WTC11 (cell line): ENCODE data around the gene NHS. TPM values are rescaled to one million over a fixed set of nuclear protein-coding genes. Genes with fewer than 3 reads are reported as not detected.

Experiments used
- ATAC-seq: fragments of 200-7000 bp; cut with Tn5 transposase; 2 replicates; pipeline ENCODE4 v1.10.0; 2021; ENCODE audit warnings: mild to moderate bottlenecking, moderate library complexity
- CTCF ChIA-PET: fragments of 300-600 bp; sonication (Branson Sonifier 250); formaldehyde crosslinking; loops from one replicate; lab custom pipeline; 2021; ENCODE audit warnings: antibody characterized with exemption; lab: Charles Lee
- POLR2A ChIA-PET: fragments of 350-600 bp; sonication (Branson Sonifier 250); formaldehyde crosslinking; loops from one replicate; lab custom pipeline; 2021; ENCODE audit warnings: antibody characterized with exemption; lab: Charles Lee
- DNase-seq: peaks from one replicate; pipeline ENCODE4 v3.0.0; 2021; ENCODE audit warnings: low spot score
- H3K27ac Mint-ChIP-seq: 2 replicates; pipeline ENCODE4 v1.8.0; 2021; ENCODE audit warnings: mixed read lengths
- H3K27me3 Mint-ChIP-seq: 2 replicates; pipeline ENCODE4 v1.8.0; 2021; ENCODE audit warnings: low read depth, mild to moderate bottlenecking, moderate library complexity, mixed read lengths
- H3K36me3 Mint-ChIP-seq: 2 replicates; pipeline ENCODE4 v1.8.0; 2021; ENCODE audit warnings: mixed read lengths
- H3K4me1 Mint-ChIP-seq: 2 replicates; pipeline ENCODE4 v1.8.0; 2022; ENCODE audit warnings: mixed read lengths
- H3K4me3 Mint-ChIP-seq: 2 replicates; pipeline ENCODE4 v1.8.0; 2021; ENCODE audit warnings: mild to moderate bottlenecking, moderate library complexity, mixed read lengths
- H3K9me3 Mint-ChIP-seq: 2 replicates; pipeline ENCODE4 v1.8.0; 2021; ENCODE audit warnings: mixed read lengths
- CREB1 ChIP-seq: sonication (generic); formaldehyde crosslinking; IDR thresholded peaks from 2 replicates; pipeline ENCODE4 v1.8.0; 2023; ENCODE audit warnings: mild to moderate bottlenecking, missing genetic modification reagents
- CTCF ChIP-seq: fragments of 200-600 bp; IDR thresholded peaks from 2 replicates; pipeline ENCODE4 v1.8.0; 2022; ENCODE audit warnings: antibody characterized with exemption
- FOXJ3 ChIP-seq: sonication (generic); formaldehyde crosslinking; IDR thresholded peaks from 2 replicates; pipeline ENCODE4 v1.9.0; 2021; ENCODE audit warnings: missing genetic modification reagents, mild to moderate bottlenecking, borderline replicate concordance
- FOXP1 ChIP-seq: sonication (generic); formaldehyde crosslinking; IDR thresholded peaks from 2 replicates; pipeline ENCODE4 v1.8.0; 2022; ENCODE audit warnings: missing genetic modification reagents, mild to moderate bottlenecking, moderate library complexity, borderline replicate concordance
- GABPB1 ChIP-seq: sonication (generic); formaldehyde crosslinking; IDR thresholded peaks from 2 replicates; pipeline ENCODE4 v1.8.1; 2023; ENCODE audit warnings: mild to moderate bottlenecking, missing genetic modification reagents
- HMGA2 ChIP-seq: fragments of 250-450 bp; sonication (Bioruptor Pico); IDR thresholded peaks from 2 replicates; pipeline ENCODE4 v1.4.0; 2021; ENCODE audit warnings: mild to moderate bottlenecking, moderate library complexity
- JAZF1 ChIP-seq: fragments of 250-450 bp; sonication (Bioruptor Pico); IDR thresholded peaks from 2 replicates; pipeline ENCODE4 v1.9.0; 2021; ENCODE audit warnings: moderate library complexity, mild to moderate bottlenecking, inconsistent platforms
- NFATC4 ChIP-seq: fragments of 250-450 bp; sonication (Bioruptor Pico); IDR thresholded peaks from 2 replicates; pipeline ENCODE4 v1.9.0; 2021; ENCODE audit warnings: mild to moderate bottlenecking
- NFYB ChIP-seq: sonication (generic); formaldehyde crosslinking; conservative IDR thresholded peaks from 2 replicates; pipeline ENCODE4 v1.8.0; 2022; ENCODE audit warnings: low read depth, missing genetic modification reagents
- RELA ChIP-seq: sonication (generic); formaldehyde crosslinking; IDR thresholded peaks from 2 replicates; pipeline ENCODE4 v1.8.1; 2022; ENCODE audit warnings: missing genetic modification reagents, mild to moderate bottlenecking, borderline replicate concordance
- SMAD3 ChIP-seq: sonication (generic); formaldehyde crosslinking; IDR thresholded peaks from 2 replicates; pipeline ENCODE4 v1.8.0; 2022; ENCODE audit warnings: missing genetic modification reagents, mild to moderate bottlenecking, borderline replicate concordance
- SMAD4 ChIP-seq: sonication (generic); formaldehyde crosslinking; IDR thresholded peaks from 2 replicates; pipeline ENCODE4 v1.8.0; 2022; ENCODE audit warnings: mild to moderate bottlenecking, missing genetic modification reagents
- TCF7 ChIP-seq: sonication (generic); formaldehyde crosslinking; IDR thresholded peaks from 2 replicates; pipeline ENCODE4 v1.8.0; 2022; ENCODE audit warnings: mild to moderate bottlenecking, low read depth, missing genetic modification reagents, moderate library complexity
- TEAD1 ChIP-seq: sonication (generic); formaldehyde crosslinking; IDR thresholded peaks from 2 replicates; pipeline ENCODE4 v1.8.0; 2022; ENCODE audit warnings: mild to moderate bottlenecking, missing genetic modification reagents
- ZBTB43 ChIP-seq: sonication (generic); formaldehyde crosslinking; IDR thresholded peaks from 2 replicates; pipeline ENCODE4 v1.8.1; 2023; ENCODE audit warnings: mild to moderate bottlenecking, missing genetic modification reagents
- ZNF121 ChIP-seq: sonication (generic); formaldehyde crosslinking; IDR thresholded peaks from 2 replicates; pipeline ENCODE4 v1.8.0; 2023; ENCODE audit warnings: missing genetic modification reagents
- ZNF281 ChIP-seq: sonication (generic); formaldehyde crosslinking; IDR thresholded peaks from 2 replicates; pipeline ENCODE4 v1.8.0; 2023; ENCODE audit warnings: mild to moderate bottlenecking, missing genetic modification reagents
- ZNF423 ChIP-seq: fragments of 250-450 bp; sonication (Bioruptor Pico); IDR thresholded peaks from 2 replicates; pipeline ENCODE4 v2.1.2; 2022; ENCODE audit warnings: mild to moderate bottlenecking, moderate library complexity
- ZNF512 ChIP-seq: sonication (generic); formaldehyde crosslinking; IDR thresholded peaks from 2 replicates; pipeline ENCODE4 v1.8.1; 2022; ENCODE audit warnings: missing genetic modification reagents, borderline replicate concordance
- total RNA-seq: library from RNA; stranded (reverse); gene quantifications from 3 replicates; pipeline ENCODE4 v1.2.3, GENCODE V29; 2021
- TF ChIP-seq, protein P1 (sequence below): sonication (generic); formaldehyde crosslinking; IDR thresholded peaks from 2 replicates; pipeline ENCODE4 v1.8.1; 2022; ENCODE audit warnings: mild to moderate bottlenecking, moderate library complexity, missing genetic modification reagents
- TF ChIP-seq, protein P2 (sequence below): sonication (generic); formaldehyde crosslinking; IDR thresholded peaks from 2 replicates; pipeline ENCODE4 v1.8.1; 2023; ENCODE audit warnings: mild to moderate bottlenecking, missing genetic modification reagents, borderline replicate concordance

The NHS gene
- total RNA-seq, 1 experiment from 2014 or later, result 5.8 TPM

- no peak for DNase-seq
- ATAC-seq, result peak; percentile 77
- no peak for TF ChIP-seq ZNF423 (CRISPR knock-in tag)
- ChIA-PET CTCF (interaction anchor here (1.0 kb wide), 2 partner anchors 10 to 123 kb away, joined by 3 read pairs; no protein-coding TSS in a partner anchor), POLR2A (no interaction called here)
- H3K4me3 Mint-ChIP-seq, result no peak overlapping the region
- H3K36me3 Mint-ChIP-seq, result no peaks in the 10 kb centered on the region
- H3K4me1 Mint-ChIP-seq, result peaks cover 16% of the 10 kb centered on the region
- no peaks in the 10 kb centered on the region for H3K27me3 Mint-ChIP-seq
- H3K27ac Mint-ChIP-seq, result 0 out of 2 replicates have a peak overlapping the region, but pooled peaks have one; percentile 60
- H3K9me3 Mint-ChIP-seq, result no peaks in the 10 kb centered on the region
Measured at GRCh38 chrX:17537723-17538243, 162.8 kb downstream of the NHS start.

DNA sequence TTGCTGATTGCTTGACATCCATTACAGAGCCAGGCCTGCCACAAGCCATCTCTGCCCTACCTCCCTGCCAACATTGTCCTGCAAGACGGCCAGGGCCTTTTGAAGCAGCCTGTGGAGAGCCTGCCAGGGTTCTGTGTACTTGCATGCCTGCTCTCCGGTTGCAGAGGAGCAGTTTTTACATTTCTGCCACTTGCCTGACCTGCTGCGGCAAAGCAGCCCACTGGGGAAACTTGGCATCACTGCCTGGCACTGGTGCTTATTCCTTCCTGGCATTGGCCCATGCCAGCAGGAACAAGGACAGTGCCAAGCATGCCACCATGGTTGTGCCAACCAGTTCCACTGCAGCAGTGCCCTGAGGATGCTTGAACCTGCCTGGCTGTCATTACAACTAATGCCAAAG lies 167.1 kb downstream of the NHS start:
- DNase-seq, result no peak
- Mint-ChIP-seq H3K27me3 (no peaks in the 10 kb centered on the region), H3K9me3 (no peaks in the 10 kb centered on the region), H3K36me3 (no peaks in the 10 kb centered on the region), H3K4me3 (no peak overlapping the region), H3K27ac (no peak overlapping the region), H3K4me1 (peaks cover 31% of the 10 kb centered on the region)
- ChIA-PET CTCF (interaction anchor here (0.6 kb wide), 1 partner anchor 543 kb away, joined by 3 read pairs; no protein-coding TSS in a partner anchor), POLR2A (no interaction called here)
- no peak for ATAC-seq
- no peak for TF ChIP-seq JAZF1 (CRISPR knock-in tag)
- TF ChIP-seq CTCF, result no peak
- no peak for TF ChIP-seq NFATC4
- TF ChIP-seq FOXP1 (CRISPR knock-in tag), result no peak
- TF ChIP-seq ZNF281 (CRISPR knock-in tag), result no peak
- TF ChIP-seq GABPB1, result no peak
- no peak for TF ChIP-seq ZNF121 (CRISPR knock-in tag)
- no peak for TF ChIP-seq NFYB (CRISPR knock-in tag)

GRCh38 chrX:17544821-17545220 lies 169.8 kb downstream of the NHS start:
- Mint-ChIP-seq H3K36me3 (no peaks in the 10 kb centered on the region), H3K27me3 (no peaks in the 10 kb centered on the region; the same call in 1 of the 2 replicates), H3K9me3 (no peaks in the 10 kb centered on the region), H3K4me3 (no peak overlapping the region), H3K27ac (no peak overlapping the region), H3K4me1 (peaks cover 43% of the 10 kb centered on the region)
- ATAC-seq (no peak), DNase-seq (no peak)
- CTCF ChIA-PET, result no interaction called here
- POLR2A ChIA-PET, result no interaction called here
- no peak for TF ChIP-seq ZBTB43
- TF ChIP-seq SMAD3 (CRISPR knock-in tag), result no peak
- TF ChIP-seq HMGA2 (CRISPR knock-in tag), result no peak
- TF ChIP-seq TEAD1, result no peak
- no peak for TF ChIP-seq CREB1 (CRISPR knock-in tag)
- TF ChIP-seq ZNF512 (CRISPR knock-in tag), result no peak
- TF ChIP-seq JAZF1 (CRISPR knock-in tag), result no peak
- no peak for TF ChIP-seq FOXJ3 (CRISPR knock-in tag)
- TF ChIP-seq SMAD4 (CRISPR knock-in tag), result no peak
- no peak for TF ChIP-seq TCF7 (CRISPR knock-in tag)
- TF ChIP-seq RELA, result no peak
- TF ChIP-seq, protein P1, sequence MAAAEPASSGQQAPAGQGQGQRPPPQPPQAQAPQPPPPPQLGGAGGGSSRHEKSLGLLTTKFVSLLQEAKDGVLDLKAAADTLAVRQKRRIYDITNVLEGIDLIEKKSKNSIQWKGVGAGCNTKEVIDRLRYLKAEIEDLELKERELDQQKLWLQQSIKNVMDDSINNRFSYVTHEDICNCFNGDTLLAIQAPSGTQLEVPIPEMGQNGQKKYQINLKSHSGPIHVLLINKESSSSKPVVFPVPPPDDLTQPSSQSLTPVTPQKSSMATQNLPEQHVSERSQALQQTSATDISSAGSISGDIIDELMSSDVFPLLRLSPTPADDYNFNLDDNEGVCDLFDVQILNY (CRISPR knock-in tag), result no peak
- TF ChIP-seq, protein P2, sequence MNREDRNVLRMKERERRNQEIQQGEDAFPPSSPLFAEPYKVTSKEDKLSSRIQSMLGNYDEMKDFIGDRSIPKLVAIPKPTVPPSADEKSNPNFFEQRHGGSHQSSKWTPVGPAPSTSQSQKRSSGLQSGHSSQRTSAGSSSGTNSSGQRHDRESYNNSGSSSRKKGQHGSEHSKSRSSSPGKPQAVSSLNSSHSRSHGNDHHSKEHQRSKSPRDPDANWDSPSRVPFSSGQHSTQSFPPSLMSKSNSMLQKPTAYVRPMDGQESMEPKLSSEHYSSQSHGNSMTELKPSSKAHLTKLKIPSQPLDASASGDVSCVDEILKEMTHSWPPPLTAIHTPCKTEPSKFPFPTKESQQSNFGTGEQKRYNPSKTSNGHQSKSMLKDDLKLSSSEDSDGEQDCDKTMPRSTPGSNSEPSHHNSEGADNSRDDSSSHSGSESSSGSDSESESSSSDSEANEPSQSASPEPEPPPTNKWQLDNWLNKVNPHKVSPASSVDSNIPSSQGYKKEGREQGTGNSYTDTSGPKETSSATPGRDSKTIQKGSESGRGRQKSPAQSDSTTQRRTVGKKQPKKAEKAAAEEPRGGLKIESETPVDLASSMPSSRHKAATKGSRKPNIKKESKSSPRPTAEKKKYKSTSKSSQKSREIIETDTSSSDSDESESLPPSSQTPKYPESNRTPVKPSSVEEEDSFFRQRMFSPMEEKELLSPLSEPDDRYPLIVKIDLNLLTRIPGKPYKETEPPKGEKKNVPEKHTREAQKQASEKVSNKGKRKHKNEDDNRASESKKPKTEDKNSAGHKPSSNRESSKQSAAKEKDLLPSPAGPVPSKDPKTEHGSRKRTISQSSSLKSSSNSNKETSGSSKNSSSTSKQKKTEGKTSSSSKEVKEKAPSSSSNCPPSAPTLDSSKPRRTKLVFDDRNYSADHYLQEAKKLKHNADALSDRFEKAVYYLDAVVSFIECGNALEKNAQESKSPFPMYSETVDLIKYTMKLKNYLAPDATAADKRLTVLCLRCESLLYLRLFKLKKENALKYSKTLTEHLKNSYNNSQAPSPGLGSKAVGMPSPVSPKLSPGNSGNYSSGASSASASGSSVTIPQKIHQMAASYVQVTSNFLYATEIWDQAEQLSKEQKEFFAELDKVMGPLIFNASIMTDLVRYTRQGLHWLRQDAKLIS (CRISPR knock-in tag), result no peak
